Eye (tissue), 1 donor: ENCODE data around the gene LVRN.

Experiments
- DNase-seq: peaks from one replicate; pipeline ENCODE4 v3.0.0-alpha.2; 2015

The LVRN gene

GRCh38 chr5:115962565-115963402 is 509 bp downstream of the LVRN start:
- DNase-seq = peak; percentile 75

- peak; percentile 57 for DNase-seq
Observed at GRCh38 chr5:115963566-115963965, 1.3 kb downstream of the LVRN start.

GRCh38 chr5:115968770-115969169 is 6.5 kb downstream of the LVRN start:
- DNase-seq = no peak

GRCh38 chr5:115977096-115977495 is 14.8 kb downstream of the LVRN start:
- DNase-seq = no peak

GRCh38 chr5:115977988-115978387 is 15.7 kb downstream of the LVRN start:
- peak; percentile 36 for DNase-seq

GRCh38 chr5:115978779-115979178 is 16.5 kb downstream of the LVRN start:
- DNase-seq = no peak

- no peak for DNase-seq
Observed at GRCh38 chr5:115979201-115980041, 17.1 kb downstream of the LVRN start.

GRCh38 chr5:115983519-115983918 is 21.2 kb downstream of the LVRN start:
- no peak for DNase-seq

- peak; percentile 23 for DNase-seq
Observed at GRCh38 chr5:115985802-115986757, 23.8 kb downstream of the LVRN start.

- no peak for DNase-seq
Observed at GRCh38 chr5:115988002-115988401, 25.7 kb downstream of the LVRN start.

- DNase-seq = no peak
Observed at GRCh38 chr5:115992848-115993350, 30.6 kb downstream of the LVRN start.

- no peak for DNase-seq
Observed at GRCh38 chr5:115995351-115995750, 33.1 kb downstream of the LVRN start.

- DNase-seq = no peak
Observed at GRCh38 chr5:116002116-116002906, 40.0 kb downstream of the LVRN start.

GRCh38 chr5:116004248-116004647 is 42.0 kb downstream of the LVRN start:
- DNase-seq = no peak

- DNase-seq = no peak
Observed at GRCh38 chr5:116009806-116010205, 47.5 kb downstream of the LVRN start.

GRCh38 chr5:116011046-116011445 is 48.8 kb downstream of the LVRN start:
- no peak for DNase-seq

GRCh38 chr5:116013207-116013785 is 51.0 kb downstream of the LVRN start:
- DNase-seq = peak; percentile 2

GRCh38 chr5:116013936-116014335 is 51.7 kb downstream of the LVRN start:
- peak; percentile 11 for DNase-seq

GRCh38 chr5:116023619-116024018 is 61.3 kb downstream of the LVRN start:
- DNase-seq = no peak

GRCh38 chr5:116025866-116026265 is 63.6 kb downstream of the LVRN start:
- no peak for DNase-seq

- peak; percentile 28 for DNase-seq
Observed at GRCh38 chr5:116032094-116032517, 69.8 kb downstream of the LVRN start, which contains the start of gene ARL14EPL. TSS of gene ARL14EPL (plus strand) at chr5:116032472. CDS start at chr5:116051466, 18,994 bp downstream.
